HEK293T (cell line): ENCODE results near the gene PRKAG1.
A peak's percentile ranks its signal among the peaks of the same experiment; 100 is the strongest.

Source experiments
- CTCF ChIA-PET: fragments of 350-600 bp; formaldehyde crosslinking; extraction: SDS; loops from one replicate; lab custom pipeline; 2021; ENCODE audit warnings: antibody characterized with exemption, inconsistent platforms; lab: Yijun Ruan, JAX
- POLR2A ChIA-PET: fragments of 350-600 bp; formaldehyde crosslinking; extraction: SDS; loops from one replicate; lab custom pipeline; 2020; ENCODE audit warnings: antibody characterized with exemption, inconsistent platforms; lab: Yijun Ruan, JAX
- DNase-seq: peaks from one replicate; pipeline ENCODE4 v3.0.0; 2012; ENCODE audit warnings: mixed read lengths; ENCODE audit errors: extremely low spot score
- ARNT ChIP-seq: fragments of 450-650 bp; IDR thresholded peaks from 2 replicates; pipeline ENCODE4 v1.6.1; 2017; ENCODE audit warnings: mild to moderate bottlenecking
- BHLHE40 ChIP-seq: fragments of 450-650 bp; IDR thresholded peaks from 2 replicates; pipeline ENCODE4 v1.6.1; 2016; ENCODE audit warnings: mild to moderate bottlenecking, moderate library complexity, borderline replicate concordance
- CTBP1 ChIP-seq: fragments of 450-650 bp; IDR thresholded peaks from 2 replicates; pipeline ENCODE4 v1.6.1; 2016; ENCODE audit warnings: borderline replicate concordance
- ELF4 ChIP-seq: fragments of 450-650 bp; IDR thresholded peaks from 2 replicates; pipeline ENCODE4 v1.6.1; 2017; ENCODE audit warnings: antibody characterized with exemption
- FOXA1 ChIP-seq: fragments of 450-650 bp; IDR thresholded peaks from 2 replicates; pipeline ENCODE4 v1.6.1; 2016; ENCODE audit warnings: mild to moderate bottlenecking
- FOXK2 ChIP-seq: fragments of 450-650 bp; IDR thresholded peaks from 2 replicates; pipeline ENCODE4 v1.6.1; 2016; ENCODE audit warnings: mild to moderate bottlenecking
- FOXM1 ChIP-seq: fragments of 450-650 bp; IDR thresholded peaks from 2 replicates; pipeline ENCODE4 v1.6.1; 2017; ENCODE audit warnings: mild to moderate bottlenecking, borderline replicate concordance
- HDGF ChIP-seq: fragments of 450-650 bp; IDR thresholded peaks from 2 replicates; pipeline ENCODE4 v1.6.1; 2017; ENCODE audit warnings: antibody characterized with exemption, borderline replicate concordance
- L3MBTL2 ChIP-seq: fragments of 450-650 bp; conservative IDR thresholded peaks from 2 replicates; pipeline ENCODE4 v1.6.1; 2016; ENCODE audit warnings: mild to moderate bottlenecking
- LEF1 ChIP-seq: fragments of 450-650 bp; IDR thresholded peaks from 2 replicates; pipeline ENCODE4 v1.6.1; 2017; ENCODE audit warnings: mild to moderate bottlenecking, borderline replicate concordance
- NFRKB ChIP-seq: fragments of 450-650 bp; IDR thresholded peaks from 2 replicates; pipeline ENCODE4 v1.6.1; 2016; ENCODE audit warnings: mild to moderate bottlenecking, moderate library complexity
- SP1 ChIP-seq: fragments of 450-650 bp; IDR thresholded peaks from 2 replicates; pipeline ENCODE4 v1.6.1; 2017
- SUZ12 ChIP-seq: fragments of 450-650 bp; IDR thresholded peaks from 2 replicates; pipeline ENCODE4 v1.6.1; 2016; ENCODE audit warnings: mild to moderate bottlenecking
- TARDBP ChIP-seq: fragments of 450-650 bp; IDR thresholded peaks from 2 replicates; pipeline ENCODE4 v1.6.1; 2016
- ZNF384 ChIP-seq: fragments of 450-650 bp; IDR thresholded peaks from 2 replicates; pipeline ENCODE4 v1.6.1; 2016
- TF ChIP-seq, protein P1 (sequence below): fragments of 450-650 bp; IDR thresholded peaks from 2 replicates; pipeline ENCODE4 v1.6.1; 2016

The PRKAG1 gene

DNA sequence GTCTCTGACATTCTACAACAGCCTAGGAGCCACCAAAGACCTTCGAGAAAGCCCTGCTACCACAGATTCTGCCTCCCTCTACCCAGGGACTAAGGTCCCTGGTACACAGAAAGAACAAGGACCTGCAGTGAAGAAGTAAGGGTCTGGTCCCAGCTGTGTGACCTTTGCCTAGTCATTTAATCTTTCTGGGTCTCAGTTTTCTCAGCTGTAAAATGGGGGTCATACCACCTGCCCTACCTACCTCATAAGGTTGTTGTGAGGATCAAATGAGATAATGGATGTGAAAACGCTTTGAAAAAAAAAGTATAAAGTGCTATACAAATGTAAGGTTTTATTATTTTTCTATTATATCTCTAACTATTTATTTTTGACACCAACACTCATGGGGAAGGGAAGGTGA, 5.2 kb upstream of the PRKAG1 start:
- POLR2A ChIA-PET: no interaction called here
- CTCF ChIA-PET: no interaction called here
- TF ChIP-seq HDGF: no peak
- TF ChIP-seq ZNF384: no peak

DNA sequence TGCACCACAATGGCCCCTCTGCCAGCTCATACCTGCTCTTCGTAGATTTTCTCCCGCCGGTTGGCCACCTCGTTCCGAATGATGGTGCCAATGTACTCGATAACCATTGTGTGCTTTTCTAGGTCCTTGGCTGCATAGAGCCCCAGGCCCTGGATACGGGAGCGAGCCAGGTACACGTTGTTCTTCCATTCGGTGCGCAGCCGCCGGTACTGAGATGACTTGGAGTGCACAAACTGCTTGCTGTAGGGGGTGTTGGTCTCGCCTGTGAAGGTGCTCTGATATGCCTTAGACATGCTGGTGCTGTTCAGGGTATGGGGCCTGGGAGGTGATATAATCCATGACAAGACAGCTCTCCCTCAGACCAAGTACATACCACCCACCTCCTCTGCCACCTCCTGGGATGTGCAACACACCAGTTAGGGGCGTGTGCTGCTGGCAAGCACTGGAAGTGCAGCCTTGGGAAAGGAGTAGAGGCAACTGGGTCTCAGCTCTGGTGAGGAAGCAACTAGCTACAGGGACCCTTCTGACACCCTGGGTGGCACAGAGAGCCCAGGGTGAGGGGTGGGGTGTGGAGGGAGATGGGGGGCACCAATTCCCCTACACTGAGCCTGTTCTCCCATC, 4.1 kb upstream of the PRKAG1 start:
- POLR2A ChIA-PET: interaction anchor here (0.6 to 1.0 kb wide), 2 partner anchors 11 to 36 kb away, joined by 3 read pairs; no protein-coding TSS in a partner anchor
- DNase-seq: no peak
- no peak for TF ChIP-seq HDGF
- CTCF ChIA-PET: no interaction called here

More for the DNA sequence above, 5.2 kb upstream of the PRKAG1 start:
- DNase-seq: no peak

DNA sequence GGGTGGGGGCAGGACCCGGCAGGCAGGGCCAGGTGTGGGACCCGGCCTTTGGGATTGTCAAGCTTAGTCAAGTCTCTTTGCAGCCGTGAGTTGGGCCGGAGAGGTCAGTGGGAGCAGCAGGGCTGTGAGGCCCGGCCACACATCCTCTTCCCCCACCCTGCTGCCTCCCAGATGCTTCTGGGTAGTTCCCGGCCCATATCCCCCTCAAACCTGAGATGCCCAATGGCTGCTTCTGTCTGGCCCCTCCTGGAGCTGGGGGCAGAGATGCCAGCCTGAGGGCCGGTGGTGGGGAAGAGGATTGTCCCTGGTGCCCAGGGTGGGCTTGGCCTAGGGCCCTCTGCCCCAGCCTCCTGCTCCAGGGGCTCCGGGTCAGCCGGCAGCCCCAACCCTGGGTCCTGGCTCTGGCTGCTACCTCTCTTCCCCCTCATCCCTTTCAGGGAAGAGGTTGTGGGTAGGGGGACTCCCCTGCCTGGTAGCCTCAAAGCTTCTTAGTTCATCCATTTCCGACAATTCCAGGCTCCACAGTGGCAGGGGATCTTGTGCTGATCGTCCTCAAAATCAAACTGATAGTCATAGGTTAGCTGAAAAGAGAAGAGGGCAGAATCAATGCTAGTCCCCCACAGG, 2.8 kb upstream of the PRKAG1 start:
- POLR2A ChIA-PET: no interaction called here
- DNase-seq: no peak
- TF ChIP-seq FOXK2 (no peak), L3MBTL2 (no peak)
- CTCF ChIA-PET: interaction anchor here (1.0 kb wide), 1 partner anchor 15 kb away, joined by 5 read pairs; no protein-coding TSS in a partner anchor

DNA sequence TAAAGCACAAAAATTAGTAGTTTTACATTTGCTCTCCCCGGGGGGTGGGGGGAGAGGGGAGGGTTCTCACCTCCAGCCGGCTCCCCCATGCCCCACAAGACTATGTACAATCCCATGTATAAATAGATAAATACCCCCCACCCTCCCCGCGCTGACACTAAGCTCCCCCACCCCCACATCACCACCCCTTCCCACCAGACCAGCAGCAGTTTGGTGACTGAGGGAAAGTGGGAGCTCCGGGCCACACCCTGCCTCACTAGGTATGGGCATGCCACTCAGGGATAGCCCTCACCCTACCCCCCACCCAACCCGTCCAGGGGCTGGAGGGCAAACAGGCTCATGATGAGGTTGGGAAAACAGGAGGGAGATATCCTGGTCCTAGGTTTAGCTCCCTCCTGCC, 1.9 kb upstream of the PRKAG1 start:
- no peak for DNase-seq
- POLR2A ChIA-PET: interaction anchor here (0.8 kb wide), 1 partner anchor 18 kb away, joined by 3 read pairs; no protein-coding TSS in a partner anchor
- TF ChIP-seq FOXM1: no peak
- no peak for TF ChIP-seq SUZ12
- no peak for TF ChIP-seq SP1
- TF ChIP-seq CTBP1: no peak
- TF ChIP-seq ARNT: no peak
- TF ChIP-seq, protein P1, sequence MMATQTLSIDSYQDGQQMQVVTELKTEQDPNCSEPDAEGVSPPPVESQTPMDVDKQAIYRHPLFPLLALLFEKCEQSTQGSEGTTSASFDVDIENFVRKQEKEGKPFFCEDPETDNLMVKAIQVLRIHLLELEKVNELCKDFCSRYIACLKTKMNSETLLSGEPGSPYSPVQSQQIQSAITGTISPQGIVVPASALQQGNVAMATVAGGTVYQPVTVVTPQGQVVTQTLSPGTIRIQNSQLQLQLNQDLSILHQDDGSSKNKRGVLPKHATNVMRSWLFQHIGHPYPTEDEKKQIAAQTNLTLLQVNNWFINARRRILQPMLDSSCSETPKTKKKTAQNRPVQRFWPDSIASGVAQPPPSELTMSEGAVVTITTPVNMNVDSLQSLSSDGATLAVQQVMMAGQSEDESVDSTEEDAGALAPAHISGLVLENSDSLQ: no peak
- TF ChIP-seq BHLHE40: no peak
- TF ChIP-seq LEF1: no peak
- TF ChIP-seq NFRKB: no peak
- TF ChIP-seq ZNF384: no peak
- TF ChIP-seq HDGF: no peak
- no peak for TF ChIP-seq ELF4
- TF ChIP-seq FOXK2: no peak
- no peak for TF ChIP-seq L3MBTL2
- no peak for TF ChIP-seq TARDBP
- TF ChIP-seq FOXA1: no peak
- CTCF ChIA-PET: interaction anchor here (1.0 to 1.7 kb wide), 4 partner anchors 9 to 26 kb away, joined by 3 to 8 read pairs (median 5); no protein-coding TSS in a partner anchor

DNA sequence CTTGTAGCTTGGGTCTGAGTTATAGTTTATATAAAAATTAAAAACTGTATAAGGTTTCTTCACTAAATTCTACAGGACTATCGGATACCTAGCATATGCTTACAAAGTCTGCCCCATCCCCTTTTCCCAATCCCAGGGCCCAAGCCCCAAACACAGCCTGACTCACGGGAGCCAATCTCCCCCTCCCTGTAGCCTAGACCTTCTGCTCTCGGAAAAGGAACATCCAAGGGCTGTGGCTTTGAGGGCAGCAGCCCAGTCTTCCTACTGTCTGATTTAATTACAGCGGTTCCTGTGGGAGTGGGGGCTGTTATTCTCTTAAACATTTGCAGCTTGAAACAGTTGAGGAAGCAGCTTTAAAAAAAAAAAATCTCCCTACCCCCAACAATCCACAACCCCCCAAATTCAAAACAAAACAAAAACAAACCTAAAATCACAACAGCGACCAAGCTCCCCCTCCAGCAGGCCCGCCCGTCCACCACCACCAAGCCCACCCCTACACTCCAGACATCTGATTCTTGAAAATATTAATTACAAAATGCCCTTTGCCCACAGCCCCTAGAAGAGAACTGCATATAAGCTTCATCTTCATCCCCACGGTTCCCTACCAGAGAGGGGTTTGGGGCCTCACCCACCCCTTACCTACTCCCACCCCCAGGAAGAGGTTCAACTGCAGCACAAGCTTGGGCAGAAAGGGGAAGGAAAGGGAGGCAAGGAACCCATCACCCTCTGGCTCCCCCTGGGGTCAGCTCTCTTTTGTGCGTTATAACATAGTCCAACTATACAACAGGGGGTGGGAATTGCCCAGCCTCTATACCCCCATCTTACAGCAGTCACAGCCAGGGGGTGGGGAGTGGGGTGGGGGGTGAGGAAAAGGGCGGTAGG, 1.1 kb upstream of the PRKAG1 start:
- ChIA-PET CTCF (interaction anchor here (1.0 to 1.7 kb wide), 5 partner anchors 10 to 73 kb away, joined by 3 to 8 read pairs (median 5); no protein-coding TSS in a partner anchor), POLR2A (interaction anchor here (0.6 to 0.9 kb wide), 4 partner anchors 19 to 303 kb away, joined by 3 read pairs; partner anchors contain the start of genes ARF3, TROAP and TUBA1B)
- TF ChIP-seq BHLHE40: no peak
- TF ChIP-seq TARDBP: no peak
- no peak for TF ChIP-seq SP1
- no peak for TF ChIP-seq HDGF
- TF ChIP-seq ARNT: no peak
- no peak for TF ChIP-seq NFRKB
- TF ChIP-seq ZNF384: no peak
- no peak for TF ChIP-seq L3MBTL2
- TF ChIP-seq CTBP1: no peak
- TF ChIP-seq, protein P1: no peak
- peak; percentile 67 for DNase-seq

DNA sequence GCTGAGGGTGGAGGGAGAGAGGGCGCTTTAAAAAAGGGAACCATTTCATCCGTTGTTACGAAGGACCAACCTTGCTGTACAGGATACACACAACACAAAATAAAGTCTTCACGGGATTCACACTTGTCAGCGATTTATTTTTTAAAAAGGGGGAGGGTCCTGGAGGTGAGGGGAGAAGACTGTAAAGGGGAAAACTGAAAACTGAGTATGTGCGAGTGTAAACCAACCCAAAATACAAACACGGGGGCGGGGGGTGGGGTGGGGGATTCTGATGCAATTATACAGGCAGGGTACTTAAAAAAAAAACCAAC, 499 bp upstream of the PRKAG1 start:
- POLR2A ChIA-PET: interaction anchor here (0.9 kb wide), 2 partner anchors 62 to 112 kb away, joined by 3 read pairs; partner anchors contain the start of genes ARF3 and TUBA1B
- CTCF ChIA-PET: interaction anchor here (1.0 to 1.7 kb wide), 3 partner anchors 11 to 73 kb away, joined by 5 to 8 read pairs (median 7); no protein-coding TSS in a partner anchor

More for the DNA sequence above, 499 bp upstream of the PRKAG1 start:
- TF ChIP-seq FOXM1 (no peak), L3MBTL2 (no peak), ARNT (no peak), FOXK2 (no peak), TARDBP (no peak), FOXA1 (no peak), BHLHE40 (no peak), HDGF (no peak), LEF1 (no peak), SP1 (no peak), ZNF384 (no peak)
- DNase-seq: no peak
